Smooth muscle cell (in vitro differentiated cells): ENCODE measurements around the gene MASP2. TPM values are rescaled to one million over a fixed set of nuclear protein-coding genes. Genes with fewer than 3 reads are reported as not detected.

ENCODE experiments used
- DNase-seq: peaks from one replicate; lab custom pipeline; 2025; ENCODE audit not compliant: unreplicated experiment; lab: John Stamatoyannopoulos, UW
- H2AFZ ChIP-seq: fragments of 200-600 bp; sonication (generic); 2 replicates; pipeline ENCODE4 v1.6.0; 2016; ENCODE audit warnings: antibody characterized with exemption, low read depth, mild to moderate bottlenecking
- H3F3A ChIP-seq: fragments of 200-600 bp; sonication (generic); 2 replicates; pipeline ENCODE4 v1.6.0; 2017; ENCODE audit warnings: antibody characterized with exemption, low read depth
- H3K27ac ChIP-seq: fragments of 200-600 bp; sonication (generic); 2 replicates; pipeline ENCODE4 v1.5.1; 2016; ENCODE audit warnings: low read depth, mild to moderate bottlenecking
- H3K27me3 ChIP-seq: fragments of 200-600 bp; sonication (generic); 2 replicates; pipeline ENCODE4 v1.6.1; 2016; ENCODE audit warnings: low read depth, mild to moderate bottlenecking
- H3K36me3 ChIP-seq: fragments of 200-600 bp; sonication (generic); 2 replicates; pipeline ENCODE4 v1.5.1; 2016; ENCODE audit warnings: low read depth
- H3K4me1 ChIP-seq: fragments of 200-600 bp; sonication (generic); 2 replicates; pipeline ENCODE4 v1.5.1; 2016; ENCODE audit warnings: low read depth
- H3K4me2 ChIP-seq: fragments of 200-600 bp; sonication (generic); 2 replicates; pipeline ENCODE4 v1.6.0; 2016; ENCODE audit warnings: mild to moderate bottlenecking
- H3K4me3 ChIP-seq: fragments of 200-600 bp; sonication (generic); 2 replicates; pipeline ENCODE4 v1.5.1; 2016; ENCODE audit warnings: mild to moderate bottlenecking
- H3K79me2 ChIP-seq: fragments of 200-600 bp; sonication (generic); 2 replicates; pipeline ENCODE4 v1.6.0; 2016; ENCODE audit warnings: low read depth, mild to moderate bottlenecking
- H3K9ac ChIP-seq: fragments of 200-600 bp; sonication (generic); 2 replicates; pipeline ENCODE4 v1.6.0; 2016; ENCODE audit warnings: low read depth
- H3K9me3 ChIP-seq: fragments of 200-600 bp; sonication (generic); replicated peaks from 2 replicates; pipeline ENCODE4 v1.5.1; 2016; ENCODE audit warnings: low read depth
- H4K20me1 ChIP-seq: fragments of 200-600 bp; sonication (generic); 2 replicates; pipeline ENCODE4 v1.6.0; 2016; ENCODE audit warnings: low read depth
- whole genome bisulfite sequencing: methylation state at CpG from one replicate; pipeline ENCODE4 v1.1.7; 2016; ENCODE audit warnings: low lambda C conversion rate; 5-methylcytosine and 5-hydroxymethylcytosine counted together
- polyA plus RNA-seq: library from polyadenylated mRNA; unstranded; fragments of >200 nt; fragmentation: Nextera tagmentation; extraction: Ambion mirVana; gene quantifications from 2 replicates; pipeline ENCODE4 v1.2.1, GENCODE V29; 2016
- total RNA-seq: library from RNA; depleted of rRNA; stranded (reverse); fragments of >200 nt; gene quantifications from 2 replicates; pipeline ENCODE4 v1.2.3, GENCODE V29; 2014
- TF ChIP-seq, protein P1 (sequence below): fragments of 200-600 bp; sonication (generic); IDR thresholded peaks from 2 replicates; pipeline ENCODE4 v1.5.1; 2017; ENCODE audit warnings: borderline replicate concordance, mild to moderate bottlenecking, antibody characterized with exemption; ENCODE audit not compliant: insufficient read depth, poor library complexity, severe bottlenecking

Gene MASP2
- total and polyA plus RNA-seq, 2 experiments from 2014 or later: 0.26 TPM; not detected in 1

DNA sequence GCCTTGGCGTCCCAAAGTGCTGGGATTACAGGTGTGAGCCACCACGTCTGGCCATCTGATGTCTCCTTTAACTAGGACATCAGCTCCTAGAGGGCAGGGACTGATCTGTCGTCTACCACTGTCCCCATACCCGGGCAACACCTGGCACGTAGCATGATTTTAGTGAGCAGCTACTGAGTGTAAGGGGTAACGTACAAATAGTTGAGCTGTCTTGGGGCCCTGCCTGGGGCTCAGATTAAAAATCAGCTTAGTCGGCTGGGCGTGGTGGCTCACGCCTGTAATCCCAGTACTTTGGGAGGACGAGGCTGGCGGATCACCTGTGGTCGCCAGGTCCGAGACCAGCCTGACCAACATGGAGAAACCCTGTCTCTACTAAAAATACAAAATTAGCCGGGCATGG lies 11.0 kb upstream of the MASP2 start:
- Histone ChIP-seq H3K27ac (no peak overlapping the region), H3K9ac (no peak overlapping the region)

DNA sequence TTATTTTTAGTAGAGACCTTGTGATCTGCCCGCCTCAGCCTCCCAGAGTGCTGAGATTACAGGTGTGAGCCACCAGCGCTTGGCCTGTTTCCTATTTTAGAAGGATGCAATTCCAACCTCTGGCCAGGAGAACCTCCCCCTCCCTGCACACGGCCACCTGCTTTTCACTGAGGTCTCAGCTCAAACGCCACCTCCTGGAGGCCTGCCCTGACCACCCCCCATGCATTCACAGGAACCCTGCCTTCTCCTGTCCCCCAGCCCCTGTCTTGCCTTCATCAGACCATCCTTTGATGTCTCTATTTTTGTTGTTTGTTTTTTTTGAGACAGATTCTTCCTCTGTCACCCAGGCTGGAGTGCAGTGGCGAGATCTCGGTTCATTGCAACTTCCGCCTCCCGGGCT lies 10.4 kb upstream of the MASP2 start:
- Histone ChIP-seq H3K9ac (no peak overlapping the region), H3K79me2 (peaks cover 26% of the 10 kb centered on the region), H2AFZ (no peak overlapping the region), H3K9me3 (no peaks in the 10 kb centered on the region), H3K4me2 (no peak overlapping the region), H3K27ac (no peak overlapping the region), H4K20me1 (no peaks in the 10 kb centered on the region), H3K4me3 (no peak overlapping the region), H3F3A (peaks cover 12% of the 10 kb centered on the region), H3K27me3 (no peaks in the 10 kb centered on the region), H3K4me1 (peaks cover 12% of the 10 kb centered on the region), H3K36me3 (no peaks in the 10 kb centered on the region)
- WGBS: 95% methylated on average over 8 of the region's 8 CpGs
- no peak for DNase-seq
- TF ChIP-seq, protein P1, sequence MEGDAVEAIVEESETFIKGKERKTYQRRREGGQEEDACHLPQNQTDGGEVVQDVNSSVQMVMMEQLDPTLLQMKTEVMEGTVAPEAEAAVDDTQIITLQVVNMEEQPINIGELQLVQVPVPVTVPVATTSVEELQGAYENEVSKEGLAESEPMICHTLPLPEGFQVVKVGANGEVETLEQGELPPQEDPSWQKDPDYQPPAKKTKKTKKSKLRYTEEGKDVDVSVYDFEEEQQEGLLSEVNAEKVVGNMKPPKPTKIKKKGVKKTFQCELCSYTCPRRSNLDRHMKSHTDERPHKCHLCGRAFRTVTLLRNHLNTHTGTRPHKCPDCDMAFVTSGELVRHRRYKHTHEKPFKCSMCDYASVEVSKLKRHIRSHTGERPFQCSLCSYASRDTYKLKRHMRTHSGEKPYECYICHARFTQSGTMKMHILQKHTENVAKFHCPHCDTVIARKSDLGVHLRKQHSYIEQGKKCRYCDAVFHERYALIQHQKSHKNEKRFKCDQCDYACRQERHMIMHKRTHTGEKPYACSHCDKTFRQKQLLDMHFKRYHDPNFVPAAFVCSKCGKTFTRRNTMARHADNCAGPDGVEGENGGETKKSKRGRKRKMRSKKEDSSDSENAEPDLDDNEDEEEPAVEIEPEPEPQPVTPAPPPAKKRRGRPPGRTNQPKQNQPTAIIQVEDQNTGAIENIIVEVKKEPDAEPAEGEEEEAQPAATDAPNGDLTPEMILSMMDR: no peak

More for the DNA sequence above, 11.0 kb upstream of the MASP2 start:
- Histone ChIP-seq H4K20me1 (no peaks in the 10 kb centered on the region), H3K4me1 (peaks cover 12% of the 10 kb centered on the region), H3K36me3 (no peaks in the 10 kb centered on the region), H3K4me3 (no peak overlapping the region), H3K79me2 (peaks cover 26% of the 10 kb centered on the region), H3K4me2 (no peak overlapping the region), H3K27me3 (no peaks in the 10 kb centered on the region), H3F3A (peaks cover 9% of the 10 kb centered on the region), H3K9me3 (no peaks in the 10 kb centered on the region), H2AFZ (no peak overlapping the region)
- no peak for DNase-seq
- WGBS: 98% methylated on average over 14 of the region's 14 CpGs
- TF ChIP-seq, protein P1: no peak

DNA sequence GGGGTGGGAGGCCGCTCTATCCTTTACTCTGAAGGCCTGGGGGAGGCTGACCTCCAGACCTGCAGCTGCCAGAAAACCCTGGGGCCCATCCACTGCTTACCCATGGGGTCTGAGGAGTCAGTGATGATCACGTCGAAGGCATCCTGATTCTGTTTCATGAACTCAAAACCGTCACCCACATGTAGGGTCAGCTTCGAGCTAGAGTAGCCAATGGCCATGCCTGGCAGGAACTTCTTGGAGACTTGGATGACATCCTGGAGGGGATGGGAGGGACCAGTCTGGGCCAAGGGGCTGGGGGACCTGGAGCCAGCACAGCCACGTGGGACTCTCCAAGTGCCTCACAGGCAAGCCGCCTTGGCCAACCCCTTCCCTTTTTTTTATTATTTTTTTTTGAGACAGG lies 9.5 kb upstream of the MASP2 start:
- TF ChIP-seq, protein P1: no peak
- H3F3A ChIP-seq: peaks cover 18% of the 10 kb centered on the region
- H3K4me3 ChIP-seq: no peak overlapping the region
- H3K79me2 ChIP-seq: peaks cover 25% of the 10 kb centered on the region
- H2AFZ ChIP-seq: no peak overlapping the region
- H3K27me3 ChIP-seq: no peaks in the 10 kb centered on the region
- no peak for DNase-seq
- 96% methylated on average over 7 of the region's 7 CpGs for WGBS
- H3K36me3 ChIP-seq: no peaks in the 10 kb centered on the region
- no peak overlapping the region for H3K9ac ChIP-seq
- no peaks in the 10 kb centered on the region for H3K9me3 ChIP-seq
- peaks cover 12% of the 10 kb centered on the region for H3K4me1 ChIP-seq
- no peak overlapping the region for H3K27ac ChIP-seq
- H4K20me1 ChIP-seq: no peaks in the 10 kb centered on the region
- no peak overlapping the region for H3K4me2 ChIP-seq

DNA sequence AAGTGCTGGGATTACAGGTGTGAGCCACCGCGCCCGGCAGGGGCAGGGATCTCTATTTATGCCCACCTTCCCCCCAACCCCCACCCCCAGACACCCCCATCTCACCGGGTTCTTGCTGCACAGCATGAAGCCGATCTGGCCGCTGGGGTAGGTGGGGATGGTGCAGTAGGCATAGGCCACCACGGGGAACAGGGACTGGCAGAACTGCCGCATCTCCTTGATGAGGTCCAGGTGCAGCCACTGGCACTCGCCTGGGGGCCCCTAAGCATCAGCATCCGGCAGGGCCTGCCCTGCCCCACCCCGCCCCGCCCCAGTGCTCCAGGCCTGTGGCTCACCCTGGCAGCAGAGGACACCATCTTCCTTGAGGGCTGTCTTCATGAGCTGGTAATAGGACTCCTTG lies 8.6 kb upstream of the MASP2 start:
- DNase-seq: no peak
- peaks cover 19% of the 10 kb centered on the region for H3K79me2 ChIP-seq
- H3K27ac ChIP-seq: no peak overlapping the region
- H3K36me3 ChIP-seq: no peaks in the 10 kb centered on the region
- no peaks in the 10 kb centered on the region for H4K20me1 ChIP-seq
- peaks cover 14% of the 10 kb centered on the region for H3F3A ChIP-seq
- no peak overlapping the region for H2AFZ ChIP-seq
- no peaks in the 10 kb centered on the region for H3K27me3 ChIP-seq
- no peak overlapping the region for H3K9ac ChIP-seq
- H3K9me3 ChIP-seq: no peaks in the 10 kb centered on the region
- peaks cover 8% of the 10 kb centered on the region for H3K4me1 ChIP-seq
- TF ChIP-seq, protein P1: no peak
- no peak overlapping the region for H3K4me2 ChIP-seq
- WGBS: 93% methylated on average over 12 of the region's 12 CpGs
- no peak overlapping the region for H3K4me3 ChIP-seq
